ENCODE data around the gene EXOC7.

EXOC7 gene

GRCh38 chr17:76115138-76115754 lies 11.7 kb upstream of the EXOC7 start:
- DNase-seq: no peak
- Histone ChIP-seq H3K27ac (ENCODE audit: insufficient read depth in 1 of 2, low read depth in 1 of 2, low read length in 2 of 2, poor library complexity in 1 of 2, severe bottlenecking in 2 of 2) (no peak overlapping the region), H3K4me3 (ENCODE audit: control insufficient read depth in 1 of 7, extremely low read depth in 1 of 7, insufficient read depth in 4 of 7, low read depth in 2 of 7, low read length in 6 of 7) (no peak overlapping the region), H3K9me3 (ENCODE audit: control extremely low read depth in 1 of 5, control insufficient read depth in 4 of 5, insufficient read depth in 2 of 5, low read depth in 1 of 5, low read length in 4 of 5) (no peaks in the 10 kb centered on the region), H3K36me3 (ENCODE audit: control insufficient read depth in 4 of 4, insufficient read depth in 4 of 4, low read length in 3 of 4) (no peaks in the 10 kb centered on the region), H3K27me3 (replicated peaks in 2 of 5; ENCODE audit: control insufficient read depth in 4 of 5, insufficient read depth in 5 of 5, low read length in 4 of 5) (no peaks in the 10 kb centered on the region), H3K4me1 (ENCODE audit: control extremely low read depth in 1 of 4, control insufficient read depth in 4 of 4, insufficient read depth in 4 of 4, low read length in 3 of 4) (peaks cover 0 to 3% (median 0%) of the 10 kb centered on the region in 4 experiments)
- CTCF ChIA-PET: interaction anchor here (0.7 to 11.5 kb wide), 5 partner anchors 9 to 181 kb away, joined by 3 to 110 read pairs (median 4); partner anchors contain the start of gene EXOC7
- POLR2A ChIA-PET: no interaction called here
- 94% methylated on average over 3 of the region's 7 CpGs for WGBS (ENCODE audit: insufficient coverage)

- 64% methylated on average over 2 of the region's 2 CpGs for WGBS (ENCODE audit: insufficient coverage)
- no peaks in the 10 kb centered on the region for H3K27me3 ChIP-seq (replicated peaks in 2 of 5; ENCODE audit: control insufficient read depth in 4 of 5, insufficient read depth in 5 of 5, low read length in 4 of 5)
- H3K4me3 ChIP-seq (ENCODE audit: control insufficient read depth in 1 of 7, extremely low read depth in 1 of 7, insufficient read depth in 4 of 7, low read depth in 2 of 7, low read length in 6 of 7): no peak overlapping the region
- ChIA-PET CTCF (interaction anchor here (0.8 to 1.7 kb wide), 5 partner anchors 110 to 287 kb away, joined by 3 to 5 read pairs (median 3); no protein-coding TSS in a partner anchor), POLR2A (no interaction called here)
- no peaks in the 10 kb centered on the region for H3K9me3 ChIP-seq (ENCODE audit: control extremely low read depth in 1 of 5, control insufficient read depth in 4 of 5, insufficient read depth in 2 of 5, low read depth in 1 of 5, low read length in 4 of 5)
- H3K36me3 ChIP-seq (ENCODE audit: control insufficient read depth in 4 of 4, insufficient read depth in 4 of 4, low read length in 3 of 4): no peaks in the 10 kb centered on the region
- H3K27ac ChIP-seq (ENCODE audit: insufficient read depth in 1 of 2, low read depth in 1 of 2, low read length in 2 of 2, poor library complexity in 1 of 2, severe bottlenecking in 2 of 2): no peak overlapping the region
- peaks cover 0 to 4% (median 0%) of the 10 kb centered on the region in 4 experiments for H3K4me1 ChIP-seq (ENCODE audit: control extremely low read depth in 1 of 4, control insufficient read depth in 4 of 4, insufficient read depth in 4 of 4, low read length in 3 of 4)
- DNase-seq: peak in 1 of 3 donors; percentile 12
Measured at GRCh38 chr17:76111956-76112355, 8.4 kb upstream of the EXOC7 start.

GRCh38 chr17:76107509-76107908 lies 3.9 kb upstream of the EXOC7 start:
- Histone ChIP-seq H3K36me3 (ENCODE audit: control insufficient read depth in 4 of 4, insufficient read depth in 4 of 4, low read length in 3 of 4) (no peaks in the 10 kb centered on the region), H3K4me3 (ENCODE audit: control insufficient read depth in 1 of 7, extremely low read depth in 1 of 7, insufficient read depth in 4 of 7, low read depth in 2 of 7, low read length in 6 of 7) (no peak overlapping the region), H3K27ac (ENCODE audit: insufficient read depth in 1 of 2, low read depth in 1 of 2, low read length in 2 of 2, poor library complexity in 1 of 2, severe bottlenecking in 2 of 2) (no peak overlapping the region), H3K27me3 (replicated peaks in 2 of 5; ENCODE audit: control insufficient read depth in 4 of 5, insufficient read depth in 5 of 5, low read length in 4 of 5) (no peaks in the 10 kb centered on the region), H3K9me3 (ENCODE audit: control extremely low read depth in 1 of 5, control insufficient read depth in 4 of 5, insufficient read depth in 2 of 5, low read depth in 1 of 5, low read length in 4 of 5) (no peaks in the 10 kb centered on the region), H3K4me1 (ENCODE audit: control extremely low read depth in 1 of 4, control insufficient read depth in 4 of 4, insufficient read depth in 4 of 4, low read length in 3 of 4) (peaks cover 3 to 30% (median 17%) of the 10 kb centered on the region in 4 experiments)
- peak; percentile 34 to 58 (median 55) for DNase-seq
- WGBS (ENCODE audit: insufficient coverage): 88% methylated on average over 1 of the region's 6 CpGs
- ChIA-PET CTCF (interaction anchor here (0.7 to 0.9 kb wide), 2 partner anchors 10 to 192 kb away, joined by 3 read pairs; no protein-coding TSS in a partner anchor), POLR2A (no interaction called here)

- POLR2A ChIA-PET: no interaction called here
Measured at GRCh38 chr17:76106703-76107102, 3.1 kb upstream of the EXOC7 start.

GRCh38 chr17:76104896-76105231 lies 1.3 kb upstream of the EXOC7 start:
- no peak overlapping the region for H3K27ac ChIP-seq (ENCODE audit: insufficient read depth in 1 of 2, low read depth in 1 of 2, low read length in 2 of 2, poor library complexity in 1 of 2, severe bottlenecking in 2 of 2)
- H3K9me3 ChIP-seq (ENCODE audit: control extremely low read depth in 1 of 5, control insufficient read depth in 4 of 5, insufficient read depth in 2 of 5, low read depth in 1 of 5, low read length in 4 of 5): no peaks in the 10 kb centered on the region
- H3K4me3 ChIP-seq (ENCODE audit: control insufficient read depth in 1 of 7, extremely low read depth in 1 of 7, insufficient read depth in 4 of 7, low read depth in 2 of 7, low read length in 6 of 7): no peak overlapping the region
- POLR2A ChIA-PET: no interaction called here
- WGBS (ENCODE audit: insufficient coverage): 100% methylated on average over 4 of the region's 5 CpGs
- H3K27me3 ChIP-seq (replicated peaks in 2 of 5; ENCODE audit: control insufficient read depth in 4 of 5, insufficient read depth in 5 of 5, low read length in 4 of 5): no peaks in the 10 kb centered on the region
- CTCF ChIA-PET: interaction anchor here (0.9 to 2.2 kb wide), 6 partner anchors 10 to 174 kb away, joined by 3 to 8 read pairs (median 3); no protein-coding TSS in a partner anchor
- H3K4me1 ChIP-seq (ENCODE audit: control extremely low read depth in 1 of 4, control insufficient read depth in 4 of 4, insufficient read depth in 4 of 4, low read length in 3 of 4): peaks cover 4 to 33% (median 23%) of the 10 kb centered on the region in 4 experiments
- H3K36me3 ChIP-seq (ENCODE audit: control insufficient read depth in 4 of 4, insufficient read depth in 4 of 4, low read length in 3 of 4): peaks cover 2 to 19% (median 13%) of the 10 kb centered on the region in 4 experiments
- DNase-seq: no peak

More at GRCh38 chr17:76106703-76107102, 3.1 kb upstream of the EXOC7 start:
- Histone ChIP-seq H3K27ac (ENCODE audit: insufficient read depth in 1 of 2, low read depth in 1 of 2, low read length in 2 of 2, poor library complexity in 1 of 2, severe bottlenecking in 2 of 2) (no peak overlapping the region), H3K9me3 (ENCODE audit: control extremely low read depth in 1 of 5, control insufficient read depth in 4 of 5, insufficient read depth in 2 of 5, low read depth in 1 of 5, low read length in 4 of 5) (no peaks in the 10 kb centered on the region), H3K4me1 (ENCODE audit: control extremely low read depth in 1 of 4, control insufficient read depth in 4 of 4, insufficient read depth in 4 of 4, low read length in 3 of 4) (peaks cover 4 to 33% (median 22%) of the 10 kb centered on the region in 4 experiments), H3K4me3 (ENCODE audit: control insufficient read depth in 1 of 7, extremely low read depth in 1 of 7, insufficient read depth in 4 of 7, low read depth in 2 of 7, low read length in 6 of 7) (no peak overlapping the region), H3K36me3 (ENCODE audit: control insufficient read depth in 4 of 4, insufficient read depth in 4 of 4, low read length in 3 of 4) (peaks cover 0 to 5% (median 2%) of the 10 kb centered on the region in 4 experiments), H3K27me3 (replicated peaks in 2 of 5; ENCODE audit: control insufficient read depth in 4 of 5, insufficient read depth in 5 of 5, low read length in 4 of 5) (no peaks in the 10 kb centered on the region)
- CTCF ChIA-PET: interaction anchor here (0.9 to 1.4 kb wide), 7 partner anchors 9 to 192 kb away, joined by 3 to 6 read pairs (median 3); partner anchors contain the start of gene FOXJ1
- no CpG with 5 or more reads among the region's 3 CpGs for WGBS (ENCODE audit: insufficient coverage)
- no peak for DNase-seq

GRCh38 chr17:76104140-76104895 lies 731 bp upstream of the EXOC7 start:
- peaks cover 6 to 24% (median 17%) of the 10 kb centered on the region in 4 experiments for H3K36me3 ChIP-seq (ENCODE audit: control insufficient read depth in 4 of 4, insufficient read depth in 4 of 4, low read length in 3 of 4)

More at GRCh38 chr17:76104140-76104895, 731 bp upstream of the EXOC7 start:
- DNase-seq: no peak
- peak overlapping the region in 6 of 7 experiments; percentile 78 to 88 (median 80) for H3K4me3 ChIP-seq (ENCODE audit: control insufficient read depth in 1 of 7, extremely low read depth in 1 of 7, insufficient read depth in 4 of 7, low read depth in 2 of 7, low read length in 6 of 7)
- WGBS (ENCODE audit: insufficient coverage): 84% methylated on average over 25 of the region's 29 CpGs
- no peaks in the 10 kb centered on the region for H3K9me3 ChIP-seq (ENCODE audit: control extremely low read depth in 1 of 5, control insufficient read depth in 4 of 5, insufficient read depth in 2 of 5, low read depth in 1 of 5, low read length in 4 of 5)
- CTCF ChIA-PET: interaction anchor here (0.5 to 2.2 kb wide), 10 partner anchors 11 to 173 kb away, joined by 3 to 8 read pairs (median 3); partner anchors contain the start of gene ZACN
- H3K4me1 ChIP-seq (ENCODE audit: control extremely low read depth in 1 of 4, control insufficient read depth in 4 of 4, insufficient read depth in 4 of 4, low read length in 3 of 4): peaks cover 4 to 33% (median 23%) of the 10 kb centered on the region in 4 experiments
- no peaks in the 10 kb centered on the region for H3K27me3 ChIP-seq (replicated peaks in 2 of 5; ENCODE audit: control insufficient read depth in 4 of 5, insufficient read depth in 5 of 5, low read length in 4 of 5)
- POLR2A ChIA-PET: no interaction called here
- H3K27ac ChIP-seq (ENCODE audit: insufficient read depth in 1 of 2, low read depth in 1 of 2, low read length in 2 of 2, poor library complexity in 1 of 2, severe bottlenecking in 2 of 2): peak overlapping the region; percentile 66 to 86
